SU-DHL-6 (cell line): ENCODE measurements around the gene DUSP9.
"Not testable (repeated sequence)": the region's sequence is repeated elsewhere in the genome, so short reads cannot be mapped to it uniquely, and the experiment has no call there.

Experiments used
- H2AFZ ChIP-seq: fragments of 200-600 bp; sonication (generic); 2 replicates; pipeline ENCODE4 v1.6.1; 2014; ENCODE audit warnings: low read depth, mild to moderate bottlenecking, moderate library complexity, mixed read lengths, antibody characterized with exemption, low read length; ENCODE audit not compliant: severe bottlenecking
- H3F3A ChIP-seq: fragments of 200-600 bp; shearing (Covaris generic); 2 replicates; pipeline ENCODE4 v1.6.0; 2016; ENCODE audit warnings: antibody characterized with exemption, mild to moderate bottlenecking; ENCODE audit not compliant: insufficient read depth
- H3K27ac ChIP-seq: fragments of 200-600 bp; sonication (generic); 2 replicates; pipeline ENCODE4 v1.5.1; 2016; ENCODE audit warnings: low read depth, mild to moderate bottlenecking, low read length, moderate library complexity, mixed read lengths
- H3K27me3 ChIP-seq: fragments of 200-600 bp; sonication (generic), shearing (Covaris generic); 2 replicates; pipeline ENCODE4 v1.6.0; 2014; ENCODE audit warnings: mild to moderate bottlenecking, low read length
- H3K36me3 ChIP-seq: fragments of 200-600 bp; sonication (generic); 2 replicates; pipeline ENCODE4 v1.6.1; 2014; ENCODE audit warnings: mild to moderate bottlenecking, low read length, mixed read lengths
- H3K4me2 ChIP-seq: fragments of 300-600, 200-600 bp; shearing (Covaris generic), sonication (generic); 2 replicates; pipeline ENCODE4 v1.6.0; 2014; ENCODE audit warnings: low read length, low read depth, mild to moderate bottlenecking; ENCODE audit not compliant: poor library complexity, severe bottlenecking
- H3K4me3 ChIP-seq: fragments of 200-600 bp; sonication (generic); 2 replicates; pipeline ENCODE4 v1.5.1; 2014; ENCODE audit warnings: antibody characterized with exemption, low read length, mild to moderate bottlenecking, mixed read lengths; ENCODE audit not compliant: insufficient read depth, poor library complexity, severe bottlenecking
- H3K79me2 ChIP-seq: fragments of 200-600 bp; sonication (generic); 2 replicates; pipeline ENCODE4 v1.6.1; 2014; ENCODE audit warnings: mild to moderate bottlenecking, low read length, moderate library complexity; ENCODE audit not compliant: insufficient read depth
- H3K9ac ChIP-seq: fragments of 200-600 bp; sonication (generic); 2 replicates; pipeline ENCODE4 v1.7.0; 2014; ENCODE audit warnings: mild to moderate bottlenecking, low read length
- H3K9me2 ChIP-seq: fragments of 200-600 bp; sonication (generic); replicated peaks from 2 replicates; pipeline ENCODE4 v1.6.1; 2014; ENCODE audit warnings: low read length; ENCODE audit not compliant: insufficient read depth
- H3K9me3 ChIP-seq: fragments of 200-600 bp; sonication (generic); 2 replicates; pipeline ENCODE4 v1.6.1; 2014; ENCODE audit warnings: low read length, mixed read lengths; ENCODE audit not compliant: insufficient read depth
- H4K20me1 ChIP-seq: fragments of 200-600 bp; sonication (generic); 2 replicates; pipeline ENCODE4 v1.6.1; 2014; ENCODE audit warnings: low read depth, mild to moderate bottlenecking, antibody characterized with exemption, low read length, moderate library complexity, mixed read lengths
- EZH2phosphoT487 ChIP-seq: fragments of 200-600 bp; sonication (generic), shearing (Covaris generic); conservative IDR thresholded peaks from 2 replicates; pipeline ENCODE4 v1.6.1; 2018; ENCODE audit warnings: mild to moderate bottlenecking, antibody characterized with exemption, low read length, moderate library complexity, mixed read lengths
- TF ChIP-seq, protein P1 (sequence below): fragments of 200-600 bp; sonication (generic); IDR thresholded peaks from one replicate; pipeline ENCODE4 v1.5.1; 2017; ENCODE audit warnings: antibody characterized with exemption, mild to moderate bottlenecking, low read length, moderate library complexity; ENCODE audit not compliant: insufficient read depth, poor library complexity, severe bottlenecking

Gene DUSP9

DNA sequence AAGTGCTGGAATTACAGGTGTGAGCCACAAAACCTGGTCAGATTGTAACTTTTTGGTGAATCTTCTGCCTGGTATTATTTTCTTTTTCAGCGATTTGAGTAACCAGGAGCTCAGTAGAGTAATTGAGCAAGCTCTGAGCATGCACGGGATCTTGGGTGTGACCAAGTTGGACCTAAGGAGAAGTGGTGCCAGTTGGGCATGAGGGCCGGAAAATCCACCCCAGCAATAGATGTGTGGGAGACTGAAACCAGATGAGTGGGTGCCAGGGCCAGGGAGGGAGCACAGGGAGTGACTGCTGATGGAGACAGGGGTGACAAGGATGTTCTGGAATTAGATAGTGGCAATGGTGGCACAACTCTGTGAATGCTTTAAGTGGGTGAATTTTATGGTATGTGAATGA lies 44.4 kb upstream of the DUSP9 start:
- Histone ChIP-seq H3K4me3 (no peak overlapping the region), H3K4me2 (no peak overlapping the region), H2AFZ (no peak overlapping the region), H3K9ac (no peak overlapping the region), H3K79me2 (no peaks in the 10 kb centered on the region), H3K9me2 (no peaks in the 10 kb centered on the region), H4K20me1 (no peaks in the 10 kb centered on the region), H3K27ac (no peak overlapping the region), H3F3A (no peaks in the 10 kb centered on the region), H3K27me3 (no peaks in the 10 kb centered on the region), H3K9me3 (no peaks in the 10 kb centered on the region), H3K36me3 (no peaks in the 10 kb centered on the region)
- no peak for TF ChIP-seq EZH2phosphoT487

DNA sequence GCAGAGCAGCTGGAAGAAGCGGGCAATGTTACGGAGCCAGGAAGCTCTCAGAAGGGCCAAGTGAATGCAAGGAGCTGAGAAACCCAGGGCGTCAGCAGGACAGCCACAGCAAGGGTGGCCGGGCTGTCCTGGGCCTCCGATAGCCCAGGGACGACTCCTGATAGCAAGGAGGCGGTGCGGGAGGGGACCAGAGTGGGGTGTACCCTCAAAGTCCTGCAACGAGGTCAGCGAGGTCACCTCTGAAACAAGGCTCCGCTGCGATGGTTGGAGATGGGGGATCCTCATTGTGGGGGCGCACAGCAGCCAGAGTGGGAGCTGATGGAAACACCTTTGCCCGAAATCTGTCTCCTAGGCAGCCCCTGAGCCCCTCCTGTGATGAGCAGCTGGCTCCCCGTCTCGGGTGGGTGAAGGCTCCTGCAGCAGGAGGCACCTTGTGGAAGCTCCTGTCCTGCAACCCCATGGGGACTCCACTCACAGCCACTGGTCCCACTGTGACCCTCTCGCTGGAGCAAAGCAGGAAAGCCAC lies 43.8 kb upstream of the DUSP9 start:
- no peak overlapping the region for H2AFZ ChIP-seq
- no peak overlapping the region for H3K4me2 ChIP-seq
- no peaks in the 10 kb centered on the region for H3K9me3 ChIP-seq
- no peaks in the 10 kb centered on the region for H3K79me2 ChIP-seq
- no peaks in the 10 kb centered on the region for H3K9me2 ChIP-seq
- H3K4me3 ChIP-seq: no peak overlapping the region
- H4K20me1 ChIP-seq: no peaks in the 10 kb centered on the region
- H3K27me3 ChIP-seq: no peaks in the 10 kb centered on the region
- no peak overlapping the region for H3K9ac ChIP-seq
- no peaks in the 10 kb centered on the region for H3F3A ChIP-seq
- no peak overlapping the region for H3K27ac ChIP-seq
- H3K36me3 ChIP-seq: no peaks in the 10 kb centered on the region
- TF ChIP-seq, protein P1, sequence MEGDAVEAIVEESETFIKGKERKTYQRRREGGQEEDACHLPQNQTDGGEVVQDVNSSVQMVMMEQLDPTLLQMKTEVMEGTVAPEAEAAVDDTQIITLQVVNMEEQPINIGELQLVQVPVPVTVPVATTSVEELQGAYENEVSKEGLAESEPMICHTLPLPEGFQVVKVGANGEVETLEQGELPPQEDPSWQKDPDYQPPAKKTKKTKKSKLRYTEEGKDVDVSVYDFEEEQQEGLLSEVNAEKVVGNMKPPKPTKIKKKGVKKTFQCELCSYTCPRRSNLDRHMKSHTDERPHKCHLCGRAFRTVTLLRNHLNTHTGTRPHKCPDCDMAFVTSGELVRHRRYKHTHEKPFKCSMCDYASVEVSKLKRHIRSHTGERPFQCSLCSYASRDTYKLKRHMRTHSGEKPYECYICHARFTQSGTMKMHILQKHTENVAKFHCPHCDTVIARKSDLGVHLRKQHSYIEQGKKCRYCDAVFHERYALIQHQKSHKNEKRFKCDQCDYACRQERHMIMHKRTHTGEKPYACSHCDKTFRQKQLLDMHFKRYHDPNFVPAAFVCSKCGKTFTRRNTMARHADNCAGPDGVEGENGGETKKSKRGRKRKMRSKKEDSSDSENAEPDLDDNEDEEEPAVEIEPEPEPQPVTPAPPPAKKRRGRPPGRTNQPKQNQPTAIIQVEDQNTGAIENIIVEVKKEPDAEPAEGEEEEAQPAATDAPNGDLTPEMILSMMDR: no peak
- TF ChIP-seq EZH2phosphoT487: no peak

DNA sequence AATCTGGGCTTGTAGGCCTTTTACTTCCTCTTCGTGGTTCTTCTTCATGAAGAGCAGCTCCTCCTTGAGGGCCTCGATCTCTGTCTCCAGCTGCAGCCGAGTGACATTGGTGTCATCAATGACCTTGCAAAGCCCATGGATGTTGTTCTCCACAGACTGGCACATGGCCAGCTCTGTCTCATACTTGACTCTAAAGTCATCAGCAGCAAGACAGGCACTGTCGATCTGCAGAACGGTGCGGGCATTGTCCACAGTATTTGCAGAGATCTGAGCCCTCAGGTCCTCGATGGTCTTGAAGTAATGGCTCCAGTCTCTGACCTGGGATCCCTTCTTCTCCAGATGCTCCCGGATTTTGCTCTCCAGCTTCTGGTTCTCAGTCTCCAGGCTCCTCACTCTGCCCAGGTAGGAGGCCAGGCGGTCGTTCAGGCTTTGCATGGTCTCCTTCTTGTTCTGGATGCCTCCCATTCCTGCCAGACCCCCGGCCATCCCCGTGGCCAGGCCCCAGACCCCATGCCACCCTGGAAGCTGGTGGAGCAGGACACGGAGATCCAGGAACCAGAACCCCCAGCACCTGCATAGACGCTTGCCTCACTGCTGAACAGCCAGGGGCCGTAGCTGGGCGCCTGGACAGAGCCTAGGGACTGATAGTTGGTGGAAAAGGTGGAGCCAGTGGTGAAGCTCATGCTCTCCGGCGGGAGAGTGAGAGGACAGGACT lies 42.2 kb upstream of the DUSP9 start:
- H3K4me3 ChIP-seq, H3K27ac ChIP-seq, H2AFZ ChIP-seq, H3K4me2 ChIP-seq, H3K9me2 ChIP-seq, H3F3A ChIP-seq, H3K27me3 ChIP-seq, H3K36me3 ChIP-seq, H3K9me3 ChIP-seq, H3K9ac ChIP-seq, H4K20me1 ChIP-seq, H3K79me2 ChIP-seq: not testable (repeated sequence)

DNA sequence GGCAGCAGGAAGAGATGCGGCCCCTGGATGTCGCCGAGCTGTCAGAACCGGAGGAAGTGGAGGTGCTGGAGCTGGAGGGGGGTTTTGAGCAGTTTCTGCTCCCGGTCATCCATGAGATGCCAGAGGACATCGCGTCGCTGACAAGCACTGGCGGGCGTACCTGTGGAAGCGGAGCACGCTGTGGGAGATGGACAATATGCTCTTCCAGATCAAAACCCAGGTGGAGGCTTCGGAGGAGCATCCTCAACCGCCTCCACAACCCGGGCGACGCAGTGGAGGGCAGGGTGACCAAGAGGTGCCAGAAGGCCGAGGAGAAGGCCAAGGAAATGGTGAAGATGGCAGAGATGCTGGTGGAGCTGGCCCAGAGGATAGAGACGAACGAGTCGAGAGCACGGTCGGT lies 40.5 kb upstream of the DUSP9 start:
- no peak overlapping the region for H2AFZ ChIP-seq
- TF ChIP-seq EZH2phosphoT487: no peak
- TF ChIP-seq, protein P1: no peak
- H3K4me2 ChIP-seq: no peak overlapping the region
- H3K27me3 ChIP-seq: no peaks in the 10 kb centered on the region
- no peaks in the 10 kb centered on the region for H4K20me1 ChIP-seq
- H3K27ac ChIP-seq: no peak overlapping the region
- H3K79me2 ChIP-seq: no peaks in the 10 kb centered on the region
- no peak overlapping the region for H3K9ac ChIP-seq
- no peak overlapping the region for H3K4me3 ChIP-seq
- no peaks in the 10 kb centered on the region for H3K9me3 ChIP-seq
- no peaks in the 10 kb centered on the region for H3K36me3 ChIP-seq
- H3F3A ChIP-seq: no peaks in the 10 kb centered on the region
- no peaks in the 10 kb centered on the region for H3K9me2 ChIP-seq
